ENCODE data around the gene POLN. TPM values are rescaled to one million over a fixed set of nuclear protein-coding genes. Genes with fewer than 3 reads are reported as not detected.
A peak's percentile ranks its signal among the peaks of the same experiment; 100 is the strongest.

POLN gene
- total RNA-seq, 4 donors from 2014 or later = 0.27 to 2.6 (median 1.4) TPM

- no peak for DNase-seq
- no peaks in the 10 kb centered on the region for H3K9me3 ChIP-seq
- no peaks in the 10 kb centered on the region for H3K4me1 ChIP-seq
- H3K36me3 ChIP-seq = no peaks in the 10 kb centered on the region
- TF ChIP-seq CTCF (IDR thresholded peaks at IDR 0.05) = no peak
- TF ChIP-seq POLR2A (IDR thresholded peaks at IDR 0.05) = no peak
- no peak for TF ChIP-seq EP300 (IDR thresholded peaks at IDR 0.05; ENCODE audit: low read depth)
- TF ChIP-seq POLR2AphosphoS5 (IDR thresholded peaks at IDR 0.05) = no peak
- no peak overlapping the region for H3K4me3 ChIP-seq
- intact Hi-C loops (cut with DNase I; ENCODE audit: low total_unique reads) (no loop called here), in situ Hi-C loops (cut with MboI; ENCODE audit: low pct_ligation_motif_present in 1 of 4, low pct_unique_long_range_greater_than_20kb in 1 of 4, low sequenced_read_pairs in 3 of 4) (no loop called here)
- WGBS, 2 donors (ENCODE audit: low coverage in 1 of 2) = 89 to 90% methylated on average over 2 to 10 of the region's 10 CpGs
- H3K27ac ChIP-seq = no peak overlapping the region
- H3K27me3 ChIP-seq = no peaks in the 10 kb centered on the region
Observed at GRCh38 chr4:2081540-2081939, 160.4 kb downstream of the POLN start.

- peak; percentile 5 for DNase-seq
Observed at GRCh38 chr4:2080429-2081300, 161.3 kb downstream of the POLN start.

DNA sequence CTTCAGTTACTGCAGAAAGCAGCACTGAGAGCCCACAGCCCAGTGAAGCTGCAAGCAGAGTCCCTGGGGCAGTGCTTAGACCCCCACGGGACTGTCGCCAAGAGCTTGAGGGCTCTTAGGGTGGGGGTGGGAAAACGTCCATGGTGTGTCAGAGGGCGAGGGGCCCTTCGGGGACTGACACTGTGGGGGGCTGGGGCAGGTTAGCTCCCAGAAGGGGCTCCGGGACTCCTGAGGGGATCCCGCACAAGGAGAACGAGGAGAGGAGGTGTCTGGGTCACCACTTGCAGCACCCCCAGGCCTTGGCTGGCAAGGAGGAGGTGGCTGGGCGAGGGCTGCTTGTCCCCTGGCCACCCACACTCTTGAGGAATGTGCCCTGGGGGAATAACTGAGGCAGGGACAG is 162.0 kb downstream of the POLN start:
- Histone ChIP-seq H3K27me3 (no peaks in the 10 kb centered on the region), H3K27ac (no peak overlapping the region), H3K36me3 (no peaks in the 10 kb centered on the region), H3K4me1 (no peaks in the 10 kb centered on the region), H3K9me3 (no peaks in the 10 kb centered on the region), H3K4me3 (no peak overlapping the region)
- intact Hi-C loops (cut with DNase I; ENCODE audit: low total_unique reads) (no loop called here), in situ Hi-C loops (cut with MboI; ENCODE audit: low pct_ligation_motif_present in 1 of 4, low pct_unique_long_range_greater_than_20kb in 1 of 4, low sequenced_read_pairs in 3 of 4) (no loop called here)
- 87 to 93% methylated on average over 3 to 9 of the region's 9 CpGs for WGBS, 2 donors (ENCODE audit: low coverage in 1 of 2)
- TF ChIP-seq EP300 (IDR thresholded peaks at IDR 0.05; ENCODE audit: low read depth) (no peak), POLR2A (IDR thresholded peaks at IDR 0.05) (no peak), POLR2AphosphoS5 (IDR thresholded peaks at IDR 0.05) (no peak), CTCF (IDR thresholded peaks at IDR 0.05) (no peak)
- DNase-seq = peak; percentile 4

More at GRCh38 chr4:2080429-2081300, 161.3 kb downstream of the POLN start:
- TF ChIP-seq POLR2AphosphoS5 (IDR thresholded peaks at IDR 0.05) (no peak), POLR2A (IDR thresholded peaks at IDR 0.05) (no peak), EP300 (IDR thresholded peaks at IDR 0.05; ENCODE audit: low read depth) (no peak), CTCF (IDR thresholded peaks at IDR 0.05) (no peak)
- H3K4me1 ChIP-seq = no peaks in the 10 kb centered on the region
- WGBS, 2 donors (ENCODE audit: low coverage in 1 of 2) = 88% methylated on average over 17 of the region's 19 CpGs; no CpG with 5 or more reads in 1 of the 2 donors
- no peaks in the 10 kb centered on the region for H3K36me3 ChIP-seq
- no peak overlapping the region for H3K27ac ChIP-seq
- H3K4me3 ChIP-seq = no peak overlapping the region
- intact Hi-C loops (cut with DNase I; ENCODE audit: low total_unique reads) (no loop called here), in situ Hi-C loops (cut with MboI; ENCODE audit: low pct_ligation_motif_present in 1 of 4, low pct_unique_long_range_greater_than_20kb in 1 of 4, low sequenced_read_pairs in 3 of 4) (no loop called here)
- no peaks in the 10 kb centered on the region for H3K27me3 ChIP-seq
- H3K9me3 ChIP-seq = no peaks in the 10 kb centered on the region

DNA sequence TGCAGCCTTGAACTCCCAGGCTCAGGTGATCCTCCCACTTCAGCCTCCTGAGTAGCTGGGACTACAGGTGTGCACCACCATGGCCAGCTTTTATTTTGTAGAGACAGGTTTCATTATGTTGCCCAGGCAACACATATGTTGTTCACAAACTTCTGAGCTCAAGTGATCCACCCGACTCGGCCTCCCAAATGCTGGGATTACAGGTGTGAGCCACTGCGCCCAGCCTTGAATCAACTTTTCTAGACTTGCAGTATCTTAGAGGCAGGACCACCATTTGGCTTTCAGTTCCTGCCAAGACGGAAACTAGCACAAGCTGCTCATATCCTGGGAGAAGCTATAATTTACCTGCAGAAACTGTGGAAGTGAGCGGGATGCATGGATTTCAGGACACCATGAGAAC is 162.9 kb downstream of the POLN start:
- no peak for DNase-seq
- in situ Hi-C loops (cut with MboI; ENCODE audit: low pct_ligation_motif_present in 1 of 4, low pct_unique_long_range_greater_than_20kb in 1 of 4, low sequenced_read_pairs in 3 of 4) = no loop called here
- TF ChIP-seq POLR2A (IDR thresholded peaks at IDR 0.05) (no peak), CTCF (IDR thresholded peaks at IDR 0.05) (no peak), EP300 (IDR thresholded peaks at IDR 0.05; ENCODE audit: low read depth) (no peak), POLR2AphosphoS5 (IDR thresholded peaks at IDR 0.05) (no peak)
- no peak overlapping the region for H3K4me3 ChIP-seq
- no peaks in the 10 kb centered on the region for H3K27me3 ChIP-seq
- no peaks in the 10 kb centered on the region for H3K9me3 ChIP-seq
- H3K36me3 ChIP-seq = no peaks in the 10 kb centered on the region
- intact Hi-C loops (cut with DNase I; ENCODE audit: low total_unique reads) = no loop called here
- H3K27ac ChIP-seq = no peak overlapping the region
- WGBS, 2 donors (ENCODE audit: low coverage in 1 of 2) = 94% methylated on average over 5 of the region's 5 CpGs; no CpG with 5 or more reads in 1 of the 2 donors
- H3K4me1 ChIP-seq = no peaks in the 10 kb centered on the region

Measured in transverse colon (tissue), 4 donors.